Endothelial cell of umbilical vein (primary cell): ENCODE results near the gene MYADML2. TPM values are rescaled to one million over a fixed set of nuclear protein-coding genes. Genes with fewer than 3 reads are reported as not detected.

Source experiments
- BruUV-seq: library from RNA; stranded (reverse); fragments of 400-500 nt; replicated peaks from 2 replicates; lab custom pipeline; 2021; lab: Mats Ljungman, UMichigan
- CTCF ChIA-PET: fragments of 300-600, 350-600 bp; sonication (Branson Sonifier 250); formaldehyde crosslinking; loops from one replicate; lab custom pipeline; 2021; ENCODE audit warnings: antibody characterized with exemption, inconsistent platforms; lab: Charles Lee
- POLR2A ChIA-PET: fragments of 300-600, 350-600 bp; sonication (Branson Sonifier 250); formaldehyde crosslinking; loops from one replicate; lab custom pipeline; 2021; ENCODE audit warnings: antibody characterized with exemption, inconsistent platforms; lab: Charles Lee
- DNase-seq: peaks from one replicate; pipeline ENCODE4 v3.0.0-alpha.2; 2011; ENCODE audit warnings: low read depth, low spot score
- FAIRE-seq: peaks from 2 replicates; lab custom pipeline; 2011; peaks lifted over from hg19 to GRCh38; lab: Jason Lieb, UNC
- H2AFZ ChIP-seq: 2 replicates; pipeline ENCODE4 v1.6.0; 2012; ENCODE audit warnings: low read depth, low read length, control low read depth, inconsistent platforms
- H3K27ac ChIP-seq: 2 replicates; pipeline ENCODE4 v1.5.1; 2011; ENCODE audit warnings: low read depth, mild to moderate bottlenecking, control low read depth, low read length, moderate library complexity; ENCODE audit not compliant: insufficient read depth
- H3K27me3 ChIP-seq, 2 experiments: 2 replicates each; pipeline versions ENCODE4 v1.6.0 to v1.6.1; 2011; ENCODE audit warnings: low read length in 2 of 2, mixed read lengths in 1 of 2; ENCODE audit not compliant: control insufficient read depth in 2 of 2, insufficient read depth in 2 of 2
- H3K36me3 ChIP-seq, 2 experiments: 2 replicates in 1 of 2; 3 replicates in 1 of 2; pipeline ENCODE4 v1.5.1; 2011; ENCODE audit warnings: low read length in 2 of 2, mild to moderate bottlenecking in 1 of 2, moderate library complexity in 1 of 2; ENCODE audit not compliant: control insufficient read depth in 2 of 2, insufficient read depth in 2 of 2; ENCODE audit errors: extremely low read depth in 1 of 2
- H3K4me1 ChIP-seq: 3 replicates; pipeline ENCODE4 v1.5.1; 2011; ENCODE audit warnings: mild to moderate bottlenecking, low read length; ENCODE audit not compliant: control insufficient read depth, insufficient read depth; ENCODE audit errors: extremely low read depth
- H3K4me2 ChIP-seq: 2 replicates; pipeline ENCODE4 v1.6.1; 2011; ENCODE audit warnings: low read length, control low read depth, mixed read lengths; ENCODE audit not compliant: insufficient read depth
- H3K4me3 ChIP-seq, 3 experiments: fragments of 200-600 bp in 1 of 3; sonication (generic), shearing (Covaris generic) in 1 of 3; replicated peaks in 1 of 3; 2 replicates each; pipeline ENCODE4 v1.5.1; 2011 to 2016; ENCODE audit warnings: control low read depth in 3 of 3, low read length in 3 of 3, mild to moderate bottlenecking in 2 of 3, inconsistent platforms in 1 of 3, low read depth in 1 of 3, moderate library complexity in 1 of 3; ENCODE audit not compliant: insufficient read depth in 1 of 3
- H3K79me2 ChIP-seq: 2 replicates; pipeline ENCODE4 v1.6.0; 2012; ENCODE audit warnings: low read length, inconsistent platforms; ENCODE audit not compliant: control insufficient read depth, insufficient read depth
- H3K9ac ChIP-seq: replicated peaks from 2 replicates; pipeline ENCODE3; 2011; ENCODE audit warnings: low read length, control low read depth; ENCODE audit not compliant: insufficient read depth; ENCODE audit errors: extremely low read depth
- H3K9me1 ChIP-seq: replicated peaks from 3 replicates; pipeline ENCODE4 v1.6.0; 2011; ENCODE audit warnings: mild to moderate bottlenecking, low read length; ENCODE audit not compliant: control insufficient read depth, insufficient read depth; ENCODE audit errors: extremely low read depth
- H3K9me3 ChIP-seq: replicated peaks from 2 replicates; pipeline ENCODE4 v1.5.1; 2012; ENCODE audit warnings: low read length, inconsistent platforms; ENCODE audit not compliant: control insufficient read depth, insufficient read depth
- H4K20me1 ChIP-seq: replicated peaks from 2 replicates; pipeline ENCODE3; 2011; ENCODE audit warnings: mild to moderate bottlenecking, low read length; ENCODE audit not compliant: control insufficient read depth, insufficient read depth; ENCODE audit errors: extremely low read depth
- CTCF ChIP-seq, 2 donors: IDR thresholded peaks; 1 replicate in 1 of 2; 2 replicates in 1 of 2; pipeline ENCODE4 v1.5.1; 2011; ENCODE audit warnings: low read length in 2 of 2, mild to moderate bottlenecking in 2 of 2, moderate library complexity in 2 of 2, control low read depth in 1 of 2, inconsistent platforms in 1 of 2, low read depth in 1 of 2; ENCODE audit not compliant: insufficient read depth in 1 of 2; ENCODE audit errors: extremely low read depth in 1 of 2
- EZH2 ChIP-seq: IDR thresholded peaks from 2 replicates; pipeline ENCODE4 v1.6.1; 2012; ENCODE audit warnings: borderline replicate concordance, low read depth, mild to moderate bottlenecking, moderate library complexity, low read length, inconsistent platforms; ENCODE audit not compliant: severe bottlenecking
- FOS ChIP-seq: IDR thresholded peaks from 2 replicates; pipeline ENCODE4 v1.6.1; 2011; ENCODE audit warnings: mild to moderate bottlenecking, low read length, moderate library complexity, borderline replicate concordance; ENCODE audit not compliant: insufficient read depth
- GATA2 ChIP-seq: IDR thresholded peaks from 2 replicates; pipeline ENCODE4 v1.7.0; 2011; ENCODE audit warnings: low read depth, mild to moderate bottlenecking, moderate library complexity, mixed read lengths, low read length; ENCODE audit not compliant: insufficient read length, insufficient read depth
- JUN ChIP-seq: IDR thresholded peaks from 2 replicates; pipeline ENCODE4 v1.6.1; 2011; ENCODE audit warnings: borderline replicate concordance, low read depth; ENCODE audit not compliant: insufficient read length, insufficient read depth
- MAX ChIP-seq: IDR thresholded peaks from 2 replicates; pipeline ENCODE4 v1.6.1; 2011; ENCODE audit not compliant: insufficient read depth, insufficient read length
- MYC ChIP-seq: IDR thresholded peaks from one replicate; pipeline ENCODE4 v1.6.1; 2011; ENCODE audit warnings: mild to moderate bottlenecking, low read depth, low read length
- POLR2A ChIP-seq: IDR thresholded peaks from 2 replicates; pipeline ENCODE4 v1.6.1; 2012; ENCODE audit warnings: low read depth, mild to moderate bottlenecking, control low read depth, low read length
- POLR2AphosphoS5 ChIP-seq: IDR thresholded peaks from 2 replicates; pipeline ENCODE4 v1.6.1; 2012; ENCODE audit warnings: low read depth, mild to moderate bottlenecking, control low read depth, low read length, moderate library complexity; ENCODE audit not compliant: insufficient read depth
- dilution Hi-C: fragments of 300-500 bp; cut with MboI; formaldehyde crosslinking; loops from one replicate; pipeline ENCODE4 v1.15.0; 2019; ENCODE audit warnings: low sequenced_read_pairs; ENCODE audit not compliant: extremely low pct_ligation_motif_present
- intact Hi-C: fragments of 100-400 bp; cut with micrococcal nuclease; formaldehyde crosslinking; loops from one replicate; pipeline ENCODE4 v1.10.0; 2022
- polyA plus RNA-seq, 4 experiments: library from polyadenylated mRNA; depleted of rRNA in 3 of 4; stranded (reverse) in 3 of 4; unstranded in 1 of 4; fragments of >200 nt; gene quantifications; 2 replicates each; pipeline versions ENCODE4 v1.2.1 to v1.2.3, GENCODE V29; 2011 to 2012; ENCODE audit warnings: missing spikeins in 1 of 4
- total RNA-seq: library from RNA; stranded (reverse); gene quantifications from 2 replicates; pipeline ENCODE4 v1.2.3, GENCODE V29; 2021

Gene MYADML2
- total and polyA plus RNA-seq, 2 donors (not counting 3 experiments of a cell fraction or from before 2014, with no cell fraction given), result not detected

DNA sequence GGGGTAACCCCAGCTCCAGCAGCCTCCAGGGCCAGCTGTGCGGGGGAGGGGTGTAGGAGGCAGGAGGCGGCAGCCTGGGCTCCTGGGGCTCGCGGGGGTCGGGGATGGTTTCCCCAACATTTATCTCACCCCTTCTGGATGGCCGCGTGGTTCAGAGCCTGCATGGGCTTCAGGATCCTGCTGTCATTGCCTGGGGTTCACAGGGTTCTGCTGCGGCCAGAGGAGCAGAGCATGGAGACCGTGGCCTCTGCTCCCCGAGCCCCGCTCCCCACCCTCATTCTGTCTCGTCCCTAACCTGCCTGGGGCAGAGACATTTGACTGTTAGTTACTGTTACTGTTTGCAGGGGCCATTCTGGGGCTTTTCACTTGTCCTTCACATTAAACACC lies 4.9 kb downstream of the MYADML2 start:
- no peaks in the 10 kb centered on the region for H4K20me1 ChIP-seq
- H3K4me3 ChIP-seq, result no peak overlapping the region
- FAIRE-seq, result no peak
- dilution Hi-C loops, result no loop called here
- H3K27ac ChIP-seq, result no peak overlapping the region
- no peaks in the 10 kb centered on the region for H3K9me1 ChIP-seq
- H2AFZ ChIP-seq, result no peak overlapping the region
- CTCF ChIA-PET, result interaction anchor here (1.6 kb wide), 1 partner anchor 14 kb away, joined by 4 read pairs; no protein-coding TSS in a partner anchor
- no peaks in the 10 kb centered on the region for H3K9me3 ChIP-seq
- TF ChIP-seq JUN, result no peak
- no peak for TF ChIP-seq FOS
- no peak for TF ChIP-seq MAX
- TF ChIP-seq CTCF (IDR thresholded peaks at IDR 0.05; ENCODE audit: extremely low read depth in 1 of 2, insufficient read depth in 1 of 2, low read depth in 1 of 2, low read length in 2 of 2), result no peak
- no peak for TF ChIP-seq EZH2
- TF ChIP-seq POLR2AphosphoS5, result no peak
- no peak for TF ChIP-seq GATA2
- TF ChIP-seq POLR2A, result no peak
- no peak for TF ChIP-seq MYC
- intact Hi-C loops, result no loop called here
- H3K27me3 ChIP-seq, result peaks cover 0 to 7% of the 10 kb centered on the region in 2 experiments
- H3K36me3 ChIP-seq, result no peaks in the 10 kb centered on the region
- no TSS peak for BruUV-seq
- H3K79me2 ChIP-seq, result no peaks in the 10 kb centered on the region
- DNase-seq, result no peak
- no peak overlapping the region for H3K9ac ChIP-seq
- no peaks in the 10 kb centered on the region for H3K4me1 ChIP-seq
- POLR2A ChIA-PET, result no interaction called here
- no peak overlapping the region for H3K4me2 ChIP-seq
